Measurements from ENCODE around the gene LGALS3BP.
A peak's percentile ranks its signal among the peaks of the same experiment; 100 is the strongest.

LGALS3BP gene

DNA sequence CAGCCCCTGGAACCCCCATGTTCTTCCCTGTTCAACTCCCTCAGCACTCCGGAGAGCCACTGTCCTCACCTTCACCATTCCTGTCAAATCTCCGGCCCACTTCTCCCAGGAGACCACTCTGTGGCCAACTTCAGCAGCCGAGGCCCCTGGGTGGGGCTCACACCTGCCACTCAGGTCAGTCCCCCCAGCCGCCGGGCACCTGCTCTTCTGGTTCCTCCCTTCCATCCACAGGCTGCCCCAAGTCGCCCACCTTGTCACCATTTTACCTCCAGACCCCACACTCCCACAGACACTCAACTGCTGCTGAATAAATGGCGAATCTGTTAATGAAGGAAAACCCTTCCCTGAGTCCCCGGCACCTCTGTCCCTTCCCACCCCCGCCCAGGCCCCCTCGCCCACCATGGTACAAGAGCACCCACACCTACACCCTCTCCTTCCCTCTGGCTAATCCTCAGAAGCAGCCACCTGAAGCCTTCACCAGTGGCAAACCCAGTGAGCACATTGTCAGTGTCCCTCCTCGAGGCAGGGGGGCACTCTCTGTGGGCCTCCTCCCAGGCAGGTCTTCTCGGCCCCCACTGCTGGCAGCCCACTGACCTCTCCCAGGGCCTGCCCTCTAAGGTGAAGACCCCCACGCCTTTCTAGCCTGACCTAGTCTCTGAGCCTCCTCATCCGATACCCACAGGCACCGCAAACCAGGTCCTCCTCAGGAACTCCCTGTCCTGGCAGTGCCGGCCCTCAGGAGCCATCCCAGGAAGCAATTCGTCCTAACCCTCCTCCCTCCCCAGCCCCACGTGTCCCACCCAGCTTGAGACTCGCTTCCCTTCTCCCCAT lies 21.7 kb upstream of the LGALS3BP start:
- H3K4me3 ChIP-seq (ENCODE audit: low read depth, low read length): no peak overlapping the region; the same call in 1 of the 2 replicates
- no peak for TF ChIP-seq CTCF (IDR thresholded peaks at IDR 0.05; ENCODE audit: control insufficient read depth, extremely low read depth, insufficient read depth)
- DNase-seq (ENCODE audit: low read depth): no peak

GRCh38 chr17:79000396-79001189 lies 20.9 kb upstream of the LGALS3BP start:
- DNase-seq (ENCODE audit: low read depth): no peak
- H3K4me3 ChIP-seq (ENCODE audit: low read depth, low read length): no peak overlapping the region
- TF ChIP-seq CTCF (IDR thresholded peaks at IDR 0.05; ENCODE audit: control insufficient read depth, extremely low read depth, insufficient read depth): no peak

DNA sequence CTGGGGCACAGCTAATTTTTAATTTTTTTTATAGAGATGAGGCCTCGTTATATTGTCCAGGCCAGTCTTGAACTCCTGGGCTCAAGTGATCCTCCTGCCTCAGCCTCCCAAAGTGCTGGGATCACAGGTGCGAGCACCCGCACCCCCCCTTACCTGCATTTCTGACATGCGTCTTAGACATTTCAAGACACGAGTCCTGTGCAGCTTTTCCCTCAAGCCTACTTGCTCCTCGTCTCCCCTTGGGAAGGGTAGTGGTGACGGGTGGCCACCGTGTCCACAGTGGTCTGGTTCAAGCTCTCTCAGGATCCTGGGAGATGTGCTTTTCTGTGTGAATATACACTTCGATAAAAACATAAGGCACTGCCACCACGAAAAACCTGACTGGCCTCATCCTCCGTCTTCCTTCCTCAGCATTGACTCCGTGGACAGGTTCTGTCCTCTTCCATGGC lies 20.2 kb upstream of the LGALS3BP start:
- H3K4me3 ChIP-seq (ENCODE audit: low read depth, low read length): no peak overlapping the region
- TF ChIP-seq CTCF (IDR thresholded peaks at IDR 0.05; ENCODE audit: control insufficient read depth, extremely low read depth, insufficient read depth): no peak
- DNase-seq (ENCODE audit: low read depth): no peak

GRCh38 chr17:78999056-78999768 lies 19.5 kb upstream of the LGALS3BP start:
- no peak for DNase-seq (ENCODE audit: low read depth)
- peak overlapping the region; percentile 4 for H3K4me3 ChIP-seq (ENCODE audit: low read depth, low read length)
- no peak for TF ChIP-seq CTCF (IDR thresholded peaks at IDR 0.05; ENCODE audit: control insufficient read depth, extremely low read depth, insufficient read depth)

DNA sequence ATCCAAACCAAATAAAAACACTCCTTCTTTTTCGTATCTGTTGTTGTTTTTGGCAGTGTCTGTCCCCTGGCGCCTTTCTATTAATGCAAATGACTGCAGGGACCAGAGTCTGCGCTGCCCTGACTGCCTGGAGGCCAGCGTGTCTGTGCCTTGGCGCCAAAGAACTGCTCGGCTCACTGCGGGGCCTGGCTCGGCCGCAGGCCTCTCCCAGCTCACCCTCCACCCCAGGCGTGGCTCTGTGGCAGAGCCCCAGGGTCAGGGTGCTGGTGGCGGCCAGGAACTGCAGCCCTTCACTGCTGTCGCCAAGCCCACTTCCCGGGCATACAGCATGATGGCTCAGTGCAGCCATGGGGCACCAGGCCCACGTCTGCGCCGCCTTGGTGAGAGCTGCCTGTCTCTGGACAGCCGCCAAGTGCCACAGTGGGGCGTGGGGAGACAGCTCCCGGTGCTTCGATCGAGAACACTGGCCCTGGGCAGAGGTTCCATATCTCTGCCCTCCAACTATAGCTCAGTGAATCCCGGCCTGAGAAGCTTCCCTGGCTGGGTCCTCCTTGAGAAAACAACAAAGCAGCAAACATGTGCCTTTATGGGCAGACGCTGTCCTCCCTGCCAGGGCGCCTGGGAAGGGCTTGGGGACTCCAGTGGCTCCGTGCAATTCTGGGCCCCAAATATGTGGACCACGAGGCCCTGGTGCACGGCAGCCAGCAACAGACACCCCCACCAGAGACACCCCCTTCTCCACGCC lies 18.8 kb upstream of the LGALS3BP start:
- peak; percentile 81 for DNase-seq (ENCODE audit: low read depth)
- no peak for TF ChIP-seq CTCF (IDR thresholded peaks at IDR 0.05; ENCODE audit: control insufficient read depth, extremely low read depth, insufficient read depth)
- H3K4me3 ChIP-seq (ENCODE audit: low read depth, low read length): peak overlapping the region; percentile 4

DNA sequence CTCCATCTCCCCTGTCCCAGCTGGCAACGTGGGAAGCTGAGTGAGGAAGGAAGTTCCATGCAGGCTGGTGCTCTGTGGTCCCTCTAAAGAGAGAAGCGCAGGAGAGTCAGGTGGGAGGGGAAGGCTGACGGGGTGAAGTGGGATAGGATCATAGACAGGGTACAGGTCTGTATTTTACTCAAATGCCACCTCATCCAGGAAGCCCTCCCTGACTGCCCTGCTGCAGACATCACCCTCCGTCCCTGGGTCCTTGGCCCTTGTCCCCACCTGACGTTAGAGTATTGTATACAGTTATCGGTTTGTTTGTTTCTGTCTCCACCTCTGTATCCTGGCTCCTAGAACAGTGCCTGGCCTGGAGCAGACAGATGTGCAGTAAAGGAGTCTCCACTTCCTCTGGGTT lies 18.2 kb upstream of the LGALS3BP start:
- no peak for TF ChIP-seq CTCF (IDR thresholded peaks at IDR 0.05; ENCODE audit: control insufficient read depth, extremely low read depth, insufficient read depth)
- DNase-seq (ENCODE audit: low read depth): no peak
- H3K4me3 ChIP-seq (ENCODE audit: low read depth, low read length): no peak overlapping the region

Measured in LNCaP clone FGC (cell line).